Activated naive CD8-positive, alpha-beta T cell treated with anti-CD3 and anti-CD28 coated beads, Interleukin-2, amount 10 ng/mL, durations not matched to agents 7 days and 5 days (primary cell): Measurements from ENCODE around the gene HNRNPD. TPM values are rescaled to one million over a fixed set of nuclear protein-coding genes. Genes with fewer than 3 reads are reported as not detected.
"Not testable (repeated sequence)": the region's sequence is repeated elsewhere in the genome, so short reads cannot be mapped to it uniquely, and the experiment has no call there.

Source experiments
- ATAC-seq: fragments of 150-1000 bp; cut with Tn5 transposase; one replicate; pipeline ENCODE4 v1.10.0; 2021; ENCODE audit warnings: low read depth, moderate library complexity
- POLR2A ChIA-PET: fragments of 350-600 bp; sonication (Branson Sonifier 250); formaldehyde crosslinking; loops from one replicate; lab custom pipeline; 2021; ENCODE audit warnings: antibody characterized with exemption; lab: Charles Lee
- DNase-seq: peaks from one replicate; pipeline ENCODE4 v3.0.0; 2021
- H3K27ac Mint-ChIP-seq: one replicate; pipeline ENCODE4 v1.8.0; 2022; ENCODE audit warnings: mild to moderate bottlenecking, mixed read lengths
- H3K27me3 Mint-ChIP-seq: one replicate; pipeline ENCODE4 v1.8.0; 2022; ENCODE audit warnings: mild to moderate bottlenecking, moderate library complexity, mixed read lengths
- H3K36me3 Mint-ChIP-seq: one replicate; pipeline ENCODE4 v1.8.0; 2021; ENCODE audit warnings: mild to moderate bottlenecking, mixed read lengths
- H3K4me1 Mint-ChIP-seq: one replicate; pipeline ENCODE4 v1.8.0; 2021; ENCODE audit warnings: mixed read lengths
- H3K4me3 Mint-ChIP-seq: one replicate; pipeline ENCODE4 v1.8.0; 2022; ENCODE audit warnings: mild to moderate bottlenecking, moderate library complexity, mixed read lengths
- H3K9me3 Mint-ChIP-seq: one replicate; pipeline ENCODE4 v1.8.0; 2021; ENCODE audit warnings: mixed read lengths
- total RNA-seq, 2 experiments: library from RNA; stranded (reverse); gene quantifications; one replicate each; pipeline ENCODE4 v1.2.3, GENCODE V29; 2021

The HNRNPD gene
- total RNA-seq, 2 experiments from 2014 or later: 356 to 360 TPM

GRCh38 chr4:82367438-82368097, 6.2 kb downstream of the HNRNPD start:
- peak; percentile 50 for ATAC-seq
- no peaks in the 10 kb centered on the region for H3K9me3 Mint-ChIP-seq
- peaks cover 64% of the 10 kb centered on the region for H3K4me1 Mint-ChIP-seq
- no peaks in the 10 kb centered on the region for H3K27me3 Mint-ChIP-seq
- POLR2A ChIA-PET: no interaction called here
- peak overlapping the region; percentile 35 for H3K27ac Mint-ChIP-seq
- no peak for DNase-seq
- peaks cover 49% of the 10 kb centered on the region for H3K36me3 Mint-ChIP-seq
- peak overlapping the region; percentile 77 for H3K4me3 Mint-ChIP-seq

- Mint-ChIP-seq H3K36me3 (peaks cover 39% of the 10 kb centered on the region), H3K4me1 (peaks cover 67% of the 10 kb centered on the region), H3K4me3 (peak overlapping the region; percentile 62)
- not testable (repeated sequence) for H3K27ac Mint-ChIP-seq, H3K27me3 Mint-ChIP-seq, DNase-seq, H3K9me3 Mint-ChIP-seq, ATAC-seq
- POLR2A ChIA-PET: interaction anchor here (1.0 kb wide), 1 partner anchor 64 kb away, joined by 3 read pairs; the partner anchor contains the start of gene HNRNPDL
Measured at GRCh38 chr4:82366431-82366830, 7.4 kb downstream of the HNRNPD start.

GRCh38 chr4:82363896-82364487, 9.8 kb downstream of the HNRNPD start:
- no peaks in the 10 kb centered on the region for H3K27me3 Mint-ChIP-seq
- peak overlapping the region; percentile 18 for H3K4me3 Mint-ChIP-seq
- ATAC-seq (no peak), DNase-seq (no peak)
- H3K27ac Mint-ChIP-seq: no peak overlapping the region
- peaks cover 32% of the 10 kb centered on the region for H3K36me3 Mint-ChIP-seq
- no peaks in the 10 kb centered on the region for H3K9me3 Mint-ChIP-seq
- peaks cover 64% of the 10 kb centered on the region for H3K4me1 Mint-ChIP-seq
- POLR2A ChIA-PET: no interaction called here

GRCh38 chr4:82362565-82362964, 11.2 kb downstream of the HNRNPD start:
- H3K4me1 Mint-ChIP-seq: peaks cover 63% of the 10 kb centered on the region
- no peaks in the 10 kb centered on the region for H3K27me3 Mint-ChIP-seq
- no peaks in the 10 kb centered on the region for H3K9me3 Mint-ChIP-seq
- POLR2A ChIA-PET: interaction anchor here (1.8 to 3.7 kb wide), 2 partner anchors 8 to 66 kb away, joined by 4 to 21 read pairs; no protein-coding TSS in a partner anchor
- H3K4me3 Mint-ChIP-seq: peak overlapping the region; percentile 16
- peaks cover 35% of the 10 kb centered on the region for H3K36me3 Mint-ChIP-seq
- ATAC-seq: no peak
- DNase-seq: no peak
- peak overlapping the region; percentile 13 for H3K27ac Mint-ChIP-seq

GRCh38 chr4:82360298-82361177, 13.3 kb downstream of the HNRNPD start:
- peak overlapping the region; percentile 4 for H3K4me3 Mint-ChIP-seq
- POLR2A ChIA-PET: interaction anchor here (0.8 to 3.7 kb wide), 4 partner anchors 12 to 378 kb away, joined by 3 to 21 read pairs (median 8); partner anchors contain the start of gene HNRNPD
- no peaks in the 10 kb centered on the region for H3K9me3 Mint-ChIP-seq
- peaks cover 38% of the 10 kb centered on the region for H3K36me3 Mint-ChIP-seq
- peaks cover 67% of the 10 kb centered on the region for H3K4me1 Mint-ChIP-seq
- ATAC-seq (no peak), DNase-seq (no peak)
- peak overlapping the region; percentile 44 for H3K27ac Mint-ChIP-seq
- no peaks in the 10 kb centered on the region for H3K27me3 Mint-ChIP-seq

- H3K9me3 Mint-ChIP-seq: no peaks in the 10 kb centered on the region
- H3K4me1 Mint-ChIP-seq: peaks cover 64% of the 10 kb centered on the region
- no peaks in the 10 kb centered on the region for H3K27me3 Mint-ChIP-seq
- POLR2A ChIA-PET: interaction anchor here (3.7 kb wide), 1 partner anchor 70 kb away, joined by 21 read pairs; no protein-coding TSS in a partner anchor
- no peak overlapping the region for H3K27ac Mint-ChIP-seq
- ATAC-seq (no peak), DNase-seq (no peak)
- H3K4me3 Mint-ChIP-seq: no peak overlapping the region
- H3K36me3 Mint-ChIP-seq: peaks cover 37% of the 10 kb centered on the region
Measured at GRCh38 chr4:82358847-82359246, 14.9 kb downstream of the HNRNPD start.

- POLR2A ChIA-PET: interaction anchor here (0.6 kb wide), 1 partner anchor 17 kb away, joined by 3 read pairs; no protein-coding TSS in a partner anchor
Measured at GRCh38 chr4:82357640-82358039, 16.2 kb downstream of the HNRNPD start.

GRCh38 chr4:82354788-82355187, 19.0 kb downstream of the HNRNPD start:
- DNase-seq (no peak), ATAC-seq (no peak)
- Mint-ChIP-seq H3K36me3 (peaks cover 60% of the 10 kb centered on the region), H3K4me3 (no peak overlapping the region), H3K9me3 (no peaks in the 10 kb centered on the region), H3K4me1 (peaks cover 59% of the 10 kb centered on the region), H3K27ac (no peak overlapping the region), H3K27me3 (no peaks in the 10 kb centered on the region)
- POLR2A ChIA-PET: interaction anchor here (0.6 to 2.1 kb wide), 4 partner anchors 17 to 74 kb away, joined by 3 to 7 read pairs (median 5); partner anchors contain the start of gene HNRNPD

More at GRCh38 chr4:82357640-82358039, 16.2 kb downstream of the HNRNPD start:
- Mint-ChIP-seq H3K27me3 (no peaks in the 10 kb centered on the region), H3K4me1 (peaks cover 67% of the 10 kb centered on the region), H3K27ac (peak overlapping the region; percentile 44), H3K4me3 (peak overlapping the region; percentile 18), H3K9me3 (no peaks in the 10 kb centered on the region), H3K36me3 (peaks cover 47% of the 10 kb centered on the region)
- no peak for ATAC-seq
- no peak for DNase-seq

- peaks cover 56% of the 10 kb centered on the region for H3K36me3 Mint-ChIP-seq
- peak overlapping the region; percentile 39 for H3K27ac Mint-ChIP-seq
- H3K4me3 Mint-ChIP-seq: peak overlapping the region; percentile 40
- no peaks in the 10 kb centered on the region for H3K9me3 Mint-ChIP-seq
- peaks cover 53% of the 10 kb centered on the region for H3K4me1 Mint-ChIP-seq
- no peak for ATAC-seq
- H3K27me3 Mint-ChIP-seq: no peaks in the 10 kb centered on the region
- no peak for DNase-seq
- POLR2A ChIA-PET: interaction anchor here (1.0 to 1.3 kb wide), 2 partner anchors 69 to 76 kb away, joined by 3 read pairs; no protein-coding TSS in a partner anchor
Measured at GRCh38 chr4:82352825-82353366, 20.9 kb downstream of the HNRNPD start.

GRCh38 chr4:82352118-82352824, 21.5 kb downstream of the HNRNPD start:
- peaks cover 52% of the 10 kb centered on the region for H3K36me3 Mint-ChIP-seq
- no peak for DNase-seq
- peaks cover 48% of the 10 kb centered on the region for H3K4me1 Mint-ChIP-seq
- no peaks in the 10 kb centered on the region for H3K27me3 Mint-ChIP-seq
- H3K4me3 Mint-ChIP-seq: no peak overlapping the region
- ATAC-seq: no peak
- H3K27ac Mint-ChIP-seq: peak overlapping the region; percentile 39
- POLR2A ChIA-PET: interaction anchor here (1.0 to 1.3 kb wide), 2 partner anchors 69 to 77 kb away, joined by 3 read pairs; no protein-coding TSS in a partner anchor
- no peaks in the 10 kb centered on the region for H3K9me3 Mint-ChIP-seq

GRCh38 chr4:82346126-82346525, 27.7 kb downstream of the HNRNPD start:
- Mint-ChIP-seq H3K27ac (no peak overlapping the region), H3K36me3 (peaks cover 32% of the 10 kb centered on the region), H3K4me1 (peaks cover 14% of the 10 kb centered on the region), H3K9me3 (no peaks in the 10 kb centered on the region), H3K4me3 (no peak overlapping the region), H3K27me3 (no peaks in the 10 kb centered on the region)
- POLR2A ChIA-PET: interaction anchor here (0.6 kb wide), 1 partner anchor 65 kb away, joined by 3 read pairs; no protein-coding TSS in a partner anchor
- ATAC-seq (no peak), DNase-seq (no peak)

GRCh38 chr4:82335043-82335442, 38.7 kb downstream of the HNRNPD start:
- Mint-ChIP-seq H3K4me3 (no peak overlapping the region), H3K9me3 (peaks cover 5% of the 10 kb centered on the region), H3K27me3 (peaks cover 4% of the 10 kb centered on the region), H3K27ac (peak overlapping the region; percentile 0), H3K4me1 (no peaks in the 10 kb centered on the region), H3K36me3 (peaks cover 16% of the 10 kb centered on the region)
- DNase-seq (no peak), ATAC-seq (no peak)
- POLR2A ChIA-PET: no interaction called here
